DOHH2 (cell line): ENCODE results near the gene MYOF.

ENCODE experiments used
- H3F3A ChIP-seq: fragments of 200-600 bp; sonication (generic), shearing (Covaris generic); 2 replicates; pipeline ENCODE4 v1.6.0; 2016; ENCODE audit warnings: antibody characterized with exemption, mild to moderate bottlenecking; ENCODE audit not compliant: control insufficient read depth, insufficient read depth
- H3K27ac ChIP-seq: fragments of 200-600 bp; sonication (generic); 2 replicates; pipeline ENCODE4 v1.5.1; 2014; ENCODE audit warnings: low read depth, mild to moderate bottlenecking, low read length, moderate library complexity
- H3K27me3 ChIP-seq: fragments of 200-600 bp; sonication (generic); 2 replicates; pipeline ENCODE4 v1.6.1; 2014; ENCODE audit warnings: mild to moderate bottlenecking, low read length, mixed read lengths; ENCODE audit not compliant: control insufficient read depth
- H3K36me3 ChIP-seq: fragments of 200-600 bp; sonication (generic); 2 replicates; pipeline ENCODE4 v1.6.1; 2014; ENCODE audit warnings: mild to moderate bottlenecking, low read length, moderate library complexity, mixed read lengths; ENCODE audit not compliant: control insufficient read depth
- H3K4me1 ChIP-seq: fragments of 200-600 bp; sonication (generic); 2 replicates; pipeline ENCODE4 v1.6.1; 2014; ENCODE audit warnings: mild to moderate bottlenecking, low read length, mixed read lengths; ENCODE audit not compliant: control insufficient read depth
- H3K4me2 ChIP-seq: fragments of 200-600 bp; sonication (generic); 2 replicates; pipeline ENCODE4 v1.6.0; 2014; ENCODE audit warnings: mild to moderate bottlenecking, low read length, moderate library complexity
- H3K4me3 ChIP-seq: fragments of 200-600 bp; sonication (generic); 2 replicates; pipeline ENCODE4 v1.5.1; 2014; ENCODE audit warnings: mild to moderate bottlenecking, low read length, mixed read lengths
- H3K79me2 ChIP-seq: fragments of 200-600 bp; sonication (generic); 2 replicates; pipeline ENCODE4 v1.6.1; 2014; ENCODE audit warnings: mild to moderate bottlenecking, low read length, mixed read lengths; ENCODE audit not compliant: control insufficient read depth
- H3K9me2 ChIP-seq: fragments of 200-600 bp; sonication (generic); replicated peaks from 2 replicates; pipeline ENCODE4 v1.6.1; 2014; ENCODE audit warnings: mild to moderate bottlenecking, low read length, mixed read lengths; ENCODE audit not compliant: control insufficient read depth
- H3K9me3 ChIP-seq: fragments of 200-600 bp; sonication (generic); 2 replicates; pipeline ENCODE4 v1.6.1; 2014; ENCODE audit warnings: antibody characterized with exemption, low read length, mixed read lengths; ENCODE audit not compliant: control insufficient read depth, insufficient read depth
- H4K20me1 ChIP-seq: fragments of 200-600 bp; sonication (generic); 2 replicates; pipeline ENCODE4 v1.6.0; 2014; ENCODE audit warnings: low read depth, mild to moderate bottlenecking, antibody characterized with exemption, low read length, moderate library complexity; ENCODE audit not compliant: control insufficient read depth, insufficient read depth
- EZH2phosphoT487 ChIP-seq: fragments of 200-600 bp; sonication (generic); IDR thresholded peaks from 2 replicates; pipeline ENCODE4 v1.6.1; 2017; ENCODE audit warnings: borderline replicate concordance, mild to moderate bottlenecking, antibody characterized with exemption, low read length, moderate library complexity, mixed read lengths
- TF ChIP-seq, protein P1 (sequence below): fragments of 200-600 bp; sonication (generic); IDR thresholded peaks from one replicate; pipeline ENCODE4 v1.5.1; 2014; ENCODE audit warnings: antibody characterized with exemption, mild to moderate bottlenecking, low read depth, low read length; ENCODE audit not compliant: poor library complexity, severe bottlenecking

MYOF gene

DNA sequence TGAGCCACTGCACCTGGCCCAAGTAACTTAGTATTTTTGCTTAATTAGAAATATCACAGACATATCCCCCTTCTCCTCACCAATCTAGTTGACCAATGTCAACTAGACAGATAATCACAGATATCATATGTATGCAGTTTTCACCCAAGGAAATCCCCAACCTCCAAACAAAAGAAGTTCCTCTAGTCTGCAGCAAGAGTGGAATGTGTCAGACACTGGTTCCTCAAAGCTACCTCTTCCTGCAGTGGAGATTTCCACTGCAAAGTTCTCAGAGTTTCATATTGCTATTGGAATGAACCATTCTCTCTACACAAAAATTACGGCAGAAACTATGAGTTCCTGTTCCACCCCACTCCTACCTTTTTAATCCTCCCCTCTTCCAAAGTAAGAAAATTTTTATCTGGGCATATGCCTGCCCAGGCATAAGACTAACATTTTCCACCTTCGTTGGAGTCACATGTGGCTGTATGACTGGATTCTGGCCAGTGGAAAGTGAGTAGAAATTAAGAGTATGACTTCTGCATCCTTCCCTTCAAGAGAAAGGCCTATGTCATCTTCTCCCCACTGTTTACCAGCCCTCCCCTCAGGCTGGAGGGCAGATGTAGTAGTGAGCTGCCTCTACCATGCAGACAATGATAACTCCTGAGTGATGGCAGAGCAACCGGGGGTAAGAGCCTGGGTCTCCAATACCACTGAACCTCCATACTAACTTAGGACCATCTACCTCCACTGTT is 103.0 kb downstream of the MYOF start:
- TF ChIP-seq, protein P1, sequence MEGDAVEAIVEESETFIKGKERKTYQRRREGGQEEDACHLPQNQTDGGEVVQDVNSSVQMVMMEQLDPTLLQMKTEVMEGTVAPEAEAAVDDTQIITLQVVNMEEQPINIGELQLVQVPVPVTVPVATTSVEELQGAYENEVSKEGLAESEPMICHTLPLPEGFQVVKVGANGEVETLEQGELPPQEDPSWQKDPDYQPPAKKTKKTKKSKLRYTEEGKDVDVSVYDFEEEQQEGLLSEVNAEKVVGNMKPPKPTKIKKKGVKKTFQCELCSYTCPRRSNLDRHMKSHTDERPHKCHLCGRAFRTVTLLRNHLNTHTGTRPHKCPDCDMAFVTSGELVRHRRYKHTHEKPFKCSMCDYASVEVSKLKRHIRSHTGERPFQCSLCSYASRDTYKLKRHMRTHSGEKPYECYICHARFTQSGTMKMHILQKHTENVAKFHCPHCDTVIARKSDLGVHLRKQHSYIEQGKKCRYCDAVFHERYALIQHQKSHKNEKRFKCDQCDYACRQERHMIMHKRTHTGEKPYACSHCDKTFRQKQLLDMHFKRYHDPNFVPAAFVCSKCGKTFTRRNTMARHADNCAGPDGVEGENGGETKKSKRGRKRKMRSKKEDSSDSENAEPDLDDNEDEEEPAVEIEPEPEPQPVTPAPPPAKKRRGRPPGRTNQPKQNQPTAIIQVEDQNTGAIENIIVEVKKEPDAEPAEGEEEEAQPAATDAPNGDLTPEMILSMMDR = no peak
- Histone ChIP-seq H3K4me3 (no peak overlapping the region), H3K27me3 (peaks cover 9% of the 10 kb centered on the region), H4K20me1 (no peaks in the 10 kb centered on the region), H3K4me2 (no peak overlapping the region), H3K27ac (no peak overlapping the region), H3F3A (no peaks in the 10 kb centered on the region), H3K36me3 (no peaks in the 10 kb centered on the region), H3K4me1 (no peaks in the 10 kb centered on the region), H3K9me3 (no peaks in the 10 kb centered on the region), H3K9me2 (no peaks in the 10 kb centered on the region), H3K79me2 (no peaks in the 10 kb centered on the region)

DNA sequence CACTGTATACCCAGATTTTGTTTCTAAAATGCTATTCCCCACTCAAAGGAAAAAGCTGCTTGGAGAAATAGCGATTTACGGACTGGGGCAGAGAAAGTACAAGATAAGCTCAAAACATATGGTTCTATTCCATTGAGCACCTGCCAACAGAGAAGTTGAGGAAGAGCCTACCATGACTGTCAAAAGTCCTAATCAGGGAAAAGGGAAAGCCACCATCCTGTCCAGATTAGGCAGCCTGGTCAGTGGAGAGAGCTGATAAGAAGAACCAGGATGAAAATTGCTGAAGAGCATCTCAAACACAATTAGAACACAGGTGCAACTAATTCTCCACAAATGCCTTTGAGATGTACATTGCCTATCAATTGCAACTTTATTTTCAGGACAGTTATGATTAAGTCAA is 104.1 kb downstream of the MYOF start:
- H3K4me1 ChIP-seq = no peaks in the 10 kb centered on the region
- H3K9me2 ChIP-seq = no peaks in the 10 kb centered on the region
- H3K4me3 ChIP-seq = no peak overlapping the region
- H3K36me3 ChIP-seq = no peaks in the 10 kb centered on the region
- no peaks in the 10 kb centered on the region for H4K20me1 ChIP-seq
- H3K79me2 ChIP-seq = no peaks in the 10 kb centered on the region
- no peak for TF ChIP-seq EZH2phosphoT487
- TF ChIP-seq, protein P1 = no peak
- H3K4me2 ChIP-seq = no peak overlapping the region
- H3K27ac ChIP-seq = no peak overlapping the region
- no peaks in the 10 kb centered on the region for H3F3A ChIP-seq
- no peaks in the 10 kb centered on the region for H3K9me3 ChIP-seq
- H3K27me3 ChIP-seq = peaks cover 9% of the 10 kb centered on the region

DNA sequence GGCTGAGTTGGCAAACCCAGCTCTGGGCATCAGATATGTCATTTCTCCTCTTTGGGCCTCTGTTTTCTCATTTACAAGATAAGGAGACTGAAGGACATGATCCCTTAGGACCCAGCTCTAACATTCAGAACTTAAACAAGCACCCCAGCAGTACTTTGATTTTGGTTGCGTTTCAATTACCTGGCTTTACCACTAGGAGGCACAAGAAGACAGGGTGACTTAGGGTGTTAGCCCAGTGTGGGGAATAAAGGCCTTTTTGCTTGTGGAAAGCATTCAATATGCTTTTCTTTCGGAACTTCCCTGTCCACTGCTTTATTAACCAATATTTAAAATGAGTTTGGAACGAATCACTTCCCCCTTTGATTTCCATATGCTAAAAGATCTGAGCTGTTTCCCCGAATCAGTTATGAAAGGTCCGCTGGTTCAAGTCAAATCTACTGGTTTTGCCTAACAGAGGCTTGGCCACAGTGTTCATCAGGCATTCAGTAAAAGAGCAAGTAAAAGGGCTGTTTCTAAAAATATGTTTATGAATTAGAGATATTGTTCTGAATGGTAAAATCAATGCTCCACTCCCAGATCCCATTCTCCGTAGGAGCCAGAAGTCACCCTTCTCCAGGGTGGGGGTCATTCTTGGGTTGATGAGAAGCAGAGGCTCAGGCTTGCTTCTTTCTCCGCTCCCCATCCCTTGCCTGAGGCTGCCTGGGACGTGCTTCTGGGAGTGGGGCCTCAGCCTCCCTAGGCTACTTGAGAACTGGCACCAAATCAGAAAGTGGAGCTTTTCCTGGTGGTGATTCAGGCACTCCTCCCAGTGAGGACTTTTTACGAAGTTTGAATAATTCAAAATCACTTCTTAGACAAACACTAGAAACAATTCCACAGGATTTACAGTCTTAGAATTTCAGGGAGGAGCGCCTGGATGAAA is 105.5 kb downstream of the MYOF start:
- Histone ChIP-seq H3K27me3 (peaks cover 11% of the 10 kb centered on the region), H3K9me2 (no peaks in the 10 kb centered on the region), H4K20me1 (no peaks in the 10 kb centered on the region), H3K9me3 (no peaks in the 10 kb centered on the region), H3K4me3 (no peak overlapping the region), H3K79me2 (no peaks in the 10 kb centered on the region), H3K36me3 (no peaks in the 10 kb centered on the region), H3K4me2 (no peak overlapping the region), H3F3A (no peaks in the 10 kb centered on the region), H3K4me1 (no peaks in the 10 kb centered on the region), H3K27ac (no peak overlapping the region)
- TF ChIP-seq EZH2phosphoT487 = no peak
- TF ChIP-seq, protein P1 = peak; percentile 90
